Measurements from ENCODE around the gene MAPRE3.

MAPRE3 gene

DNA sequence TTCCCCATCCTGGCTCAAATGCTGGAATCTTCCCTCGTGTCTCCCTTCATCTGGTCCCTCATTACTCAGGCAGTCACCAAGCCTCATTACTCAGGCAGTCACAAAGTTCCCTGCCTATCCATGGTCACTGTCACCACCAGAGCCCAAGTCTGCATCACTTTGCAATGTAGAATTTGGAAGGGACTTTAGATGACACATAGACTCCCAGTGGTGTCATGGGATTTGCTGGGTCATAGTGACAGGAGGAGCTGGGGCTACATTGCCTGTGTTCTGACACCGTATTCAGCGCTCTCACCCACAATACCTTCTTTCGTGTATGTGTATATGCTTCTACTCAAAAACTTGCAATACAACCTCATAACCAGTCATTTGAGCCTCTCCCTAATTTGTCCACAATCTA is 105.9 kb downstream of the MAPRE3 start:
- DNase-seq (ENCODE audit: low read depth), result no peak
- TF ChIP-seq, protein P1, sequence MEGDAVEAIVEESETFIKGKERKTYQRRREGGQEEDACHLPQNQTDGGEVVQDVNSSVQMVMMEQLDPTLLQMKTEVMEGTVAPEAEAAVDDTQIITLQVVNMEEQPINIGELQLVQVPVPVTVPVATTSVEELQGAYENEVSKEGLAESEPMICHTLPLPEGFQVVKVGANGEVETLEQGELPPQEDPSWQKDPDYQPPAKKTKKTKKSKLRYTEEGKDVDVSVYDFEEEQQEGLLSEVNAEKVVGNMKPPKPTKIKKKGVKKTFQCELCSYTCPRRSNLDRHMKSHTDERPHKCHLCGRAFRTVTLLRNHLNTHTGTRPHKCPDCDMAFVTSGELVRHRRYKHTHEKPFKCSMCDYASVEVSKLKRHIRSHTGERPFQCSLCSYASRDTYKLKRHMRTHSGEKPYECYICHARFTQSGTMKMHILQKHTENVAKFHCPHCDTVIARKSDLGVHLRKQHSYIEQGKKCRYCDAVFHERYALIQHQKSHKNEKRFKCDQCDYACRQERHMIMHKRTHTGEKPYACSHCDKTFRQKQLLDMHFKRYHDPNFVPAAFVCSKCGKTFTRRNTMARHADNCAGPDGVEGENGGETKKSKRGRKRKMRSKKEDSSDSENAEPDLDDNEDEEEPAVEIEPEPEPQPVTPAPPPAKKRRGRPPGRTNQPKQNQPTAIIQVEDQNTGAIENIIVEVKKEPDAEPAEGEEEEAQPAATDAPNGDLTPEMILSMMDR (IDR thresholded peaks at IDR 0.05; ENCODE audit: control insufficient read depth, extremely low read depth, insufficient read depth), result no peak
- no peak overlapping the region for H3K4me3 ChIP-seq (ENCODE audit: low read depth, low read length)

All from LNCaP clone FGC (cell line).